Mononuclear cell (primary cell): ENCODE data around the gene IFI6. TPM values are rescaled to one million over a fixed set of nuclear protein-coding genes. Genes with fewer than 3 reads are reported as not detected.
"Not testable (repeated sequence)": the region's sequence is repeated elsewhere in the genome, so short reads cannot be mapped to it uniquely, and the experiment has no call there.

Experiments
- H3K27me3 ChIP-seq: 2 replicates; pipeline ENCODE4 v1.6.0; 2011; ENCODE audit warnings: low read length, control low read depth; ENCODE audit not compliant: insufficient read depth
- H3K4me1 ChIP-seq: 2 replicates; pipeline ENCODE4 v1.5.1; 2011; ENCODE audit warnings: mild to moderate bottlenecking, low read length, control low read depth; ENCODE audit not compliant: insufficient read depth
- H3K4me3 ChIP-seq: 2 replicates; pipeline ENCODE4 v1.5.1; 2011; ENCODE audit warnings: mild to moderate bottlenecking, low read length, moderate library complexity
- H3K9me3 ChIP-seq: 2 replicates; pipeline ENCODE4 v1.5.1; 2011; ENCODE audit warnings: low read depth, mild to moderate bottlenecking, control low read depth, low read length
- total RNA-seq: library from RNA; depleted of rRNA; stranded (reverse); fragments of >200 nt; gene quantifications from one replicate; pipeline ENCODE4 v1.2.3, GENCODE V29; 2012

Gene IFI6, protein sequence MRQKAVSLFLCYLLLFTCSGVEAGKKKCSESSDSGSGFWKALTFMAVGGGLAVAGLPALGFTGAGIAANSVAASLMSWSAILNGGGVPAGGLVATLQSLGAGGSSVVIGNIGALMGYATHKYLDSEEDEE
- total RNA-seq, result 85.6 TPM

- H3K4me1 ChIP-seq, result peaks cover 59% of the 10 kb centered on the region
- H3K9me3 ChIP-seq, result no peaks in the 10 kb centered on the region
- peak within 1 kb of the TSS; percentile 50 for H3K4me3 ChIP-seq
- H3K27me3 ChIP-seq, result no peaks in the 10 kb centered on the region
Observed at GRCh38 chr1:27671964-27672749, at the start of gene IFI6. IFI6 (minus strand) TSS chr1:27672192; CDS start chr1:27669314, 2,878 bp downstream.

GRCh38 chr1:27719286-27720251 is 47.6 kb upstream of the IFI6 start:
- Histone ChIP-seq H3K27me3 (peaks cover 6% of the 10 kb centered on the region), H3K4me3 (no peak overlapping the region), H3K4me1 (no peaks in the 10 kb centered on the region), H3K9me3 (no peaks in the 10 kb centered on the region)

DNA sequence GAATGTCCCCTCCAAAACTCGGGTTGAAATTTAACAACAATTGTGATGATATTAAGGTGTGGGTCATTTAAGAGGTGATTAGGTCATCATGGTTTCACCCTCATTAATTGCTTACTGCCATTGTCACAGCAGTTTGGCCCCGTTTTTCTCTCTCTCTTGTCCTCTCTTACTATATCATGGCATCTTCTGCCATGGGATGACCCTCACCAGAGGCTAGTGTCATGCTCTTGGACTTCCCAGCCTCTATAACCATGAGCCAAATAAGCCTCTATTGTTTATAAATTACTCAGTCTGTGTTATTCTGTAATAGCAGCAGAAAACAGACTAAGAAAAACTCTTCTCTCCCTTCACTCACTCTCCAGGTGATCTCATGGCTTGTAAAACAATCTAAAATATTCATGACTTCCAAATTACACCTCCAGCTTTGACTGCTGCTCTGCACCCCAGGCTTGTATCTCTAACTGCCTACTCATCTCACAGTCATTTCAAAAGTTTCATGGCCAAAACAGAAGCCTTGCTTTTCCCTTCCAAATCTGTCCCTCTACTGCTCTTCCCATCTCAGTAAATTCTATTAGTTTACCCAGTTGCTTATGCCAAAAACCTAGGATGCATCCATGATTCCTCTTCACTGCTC is 44.4 kb upstream of the IFI6 start:
- no peaks in the 10 kb centered on the region for H3K9me3 ChIP-seq
- H3K27me3 ChIP-seq, result peaks cover 6% of the 10 kb centered on the region
- H3K4me3 ChIP-seq, result no peak overlapping the region
- no peaks in the 10 kb centered on the region for H3K4me1 ChIP-seq

DNA sequence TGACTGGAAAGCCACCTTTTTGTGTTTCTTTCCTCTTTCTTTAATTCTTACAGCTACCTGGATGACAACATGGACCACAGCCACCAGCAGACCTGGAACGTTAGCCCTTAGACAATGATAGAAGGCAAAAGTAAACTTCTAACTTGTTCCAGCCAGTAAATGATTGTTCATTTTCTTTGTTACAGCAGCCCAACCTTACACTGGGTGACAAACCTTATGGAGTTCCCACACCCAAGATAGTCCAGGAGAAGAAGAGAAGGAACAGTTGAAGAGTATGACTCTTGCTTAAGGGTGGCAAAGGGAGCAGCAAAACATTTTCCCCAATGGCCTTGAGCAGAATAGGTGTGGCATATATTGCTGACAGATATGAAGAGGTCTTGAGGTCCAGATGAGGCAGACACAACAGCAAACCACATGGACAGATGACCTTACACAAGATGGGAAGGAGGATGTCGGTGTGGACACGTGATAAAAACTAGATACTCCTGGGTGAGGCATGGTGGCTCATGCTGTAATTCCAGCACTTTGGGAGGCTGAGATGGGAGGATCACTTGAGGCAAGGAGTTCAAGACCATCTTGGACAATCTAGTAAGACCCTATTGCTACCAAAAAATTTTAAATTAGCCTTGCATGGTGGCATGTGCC is 42.0 kb upstream of the IFI6 start:
- Histone ChIP-seq H3K4me1 (no peaks in the 10 kb centered on the region), H3K27me3 (peaks cover 6% of the 10 kb centered on the region), H3K9me3 (no peaks in the 10 kb centered on the region), H3K4me3 (no peak overlapping the region)

GRCh38 chr1:27713139-27713725 is 41.2 kb upstream of the IFI6 start:
- Histone ChIP-seq H3K9me3 (no peaks in the 10 kb centered on the region), H3K4me1 (no peaks in the 10 kb centered on the region), H3K27me3 (peaks cover 6% of the 10 kb centered on the region), H3K4me3 (no peak overlapping the region)

GRCh38 chr1:27710574-27710973 is 38.6 kb upstream of the IFI6 start:
- Histone ChIP-seq H3K27me3 (no peaks in the 10 kb centered on the region), H3K9me3 (no peaks in the 10 kb centered on the region), H3K4me1 (no peaks in the 10 kb centered on the region), H3K4me3 (no peak overlapping the region)

- H3K27me3 ChIP-seq, result no peaks in the 10 kb centered on the region
- H3K4me1 ChIP-seq, result no peaks in the 10 kb centered on the region
- no peaks in the 10 kb centered on the region for H3K9me3 ChIP-seq
Observed at GRCh38 chr1:27705545-27705944, 33.6 kb upstream of the IFI6 start.

GRCh38 chr1:27704958-27705357 is 33.0 kb upstream of the IFI6 start:
- H3K9me3 ChIP-seq, result no peaks in the 10 kb centered on the region

More at GRCh38 chr1:27705545-27705944, 33.6 kb upstream of the IFI6 start:
- H3K4me3 ChIP-seq, result no peak overlapping the region

DNA sequence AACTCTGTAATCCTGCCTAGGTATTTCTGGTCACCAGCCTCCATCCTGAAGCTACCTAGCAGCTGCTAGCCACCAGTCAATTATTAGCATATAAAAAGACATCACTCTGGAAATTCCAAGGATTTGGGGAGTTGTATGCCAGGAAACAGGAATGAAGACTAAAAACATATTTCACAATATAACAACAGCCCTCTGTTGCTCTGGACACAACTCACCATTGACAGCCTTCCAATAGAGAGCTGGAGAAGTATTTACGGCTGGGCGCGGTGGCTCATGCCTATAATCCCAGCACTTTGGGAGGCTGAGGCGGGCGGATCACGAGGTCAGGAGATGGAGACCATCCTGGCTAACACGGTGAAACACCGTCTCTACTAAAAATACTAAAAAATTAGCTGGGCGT is 24.8 kb upstream of the IFI6 start:
- H3K27me3 ChIP-seq, H3K9me3 ChIP-seq, H3K4me1 ChIP-seq, H3K4me3 ChIP-seq: not testable (repeated sequence)

More at GRCh38 chr1:27704958-27705357, 33.0 kb upstream of the IFI6 start:
- no peaks in the 10 kb centered on the region for H3K27me3 ChIP-seq
- H3K4me3 ChIP-seq, result no peak overlapping the region
- H3K4me1 ChIP-seq, result no peaks in the 10 kb centered on the region

DNA sequence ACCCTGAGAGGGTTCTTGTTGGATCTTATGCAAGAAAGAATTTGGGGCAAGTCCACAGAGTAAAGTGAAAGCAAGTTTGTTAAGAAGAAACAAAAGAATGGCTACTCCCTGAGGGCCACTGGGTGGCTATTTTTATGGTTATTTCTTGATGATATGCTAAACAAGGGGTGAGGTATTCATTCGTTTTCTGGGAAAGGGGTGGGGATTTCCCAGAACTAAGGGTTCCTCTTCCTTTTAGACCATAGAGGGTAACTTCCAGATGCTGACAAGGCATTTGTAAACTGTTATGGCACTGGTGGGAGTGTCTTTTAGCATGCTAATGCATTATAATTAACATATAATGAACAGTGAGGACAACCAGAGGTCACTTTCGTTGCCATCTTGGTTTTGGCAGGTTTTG is 18.2 kb upstream of the IFI6 start:
- no peaks in the 10 kb centered on the region for H3K9me3 ChIP-seq
- no peak overlapping the region for H3K4me3 ChIP-seq
- H3K4me1 ChIP-seq, result no peaks in the 10 kb centered on the region
- no peaks in the 10 kb centered on the region for H3K27me3 ChIP-seq

DNA sequence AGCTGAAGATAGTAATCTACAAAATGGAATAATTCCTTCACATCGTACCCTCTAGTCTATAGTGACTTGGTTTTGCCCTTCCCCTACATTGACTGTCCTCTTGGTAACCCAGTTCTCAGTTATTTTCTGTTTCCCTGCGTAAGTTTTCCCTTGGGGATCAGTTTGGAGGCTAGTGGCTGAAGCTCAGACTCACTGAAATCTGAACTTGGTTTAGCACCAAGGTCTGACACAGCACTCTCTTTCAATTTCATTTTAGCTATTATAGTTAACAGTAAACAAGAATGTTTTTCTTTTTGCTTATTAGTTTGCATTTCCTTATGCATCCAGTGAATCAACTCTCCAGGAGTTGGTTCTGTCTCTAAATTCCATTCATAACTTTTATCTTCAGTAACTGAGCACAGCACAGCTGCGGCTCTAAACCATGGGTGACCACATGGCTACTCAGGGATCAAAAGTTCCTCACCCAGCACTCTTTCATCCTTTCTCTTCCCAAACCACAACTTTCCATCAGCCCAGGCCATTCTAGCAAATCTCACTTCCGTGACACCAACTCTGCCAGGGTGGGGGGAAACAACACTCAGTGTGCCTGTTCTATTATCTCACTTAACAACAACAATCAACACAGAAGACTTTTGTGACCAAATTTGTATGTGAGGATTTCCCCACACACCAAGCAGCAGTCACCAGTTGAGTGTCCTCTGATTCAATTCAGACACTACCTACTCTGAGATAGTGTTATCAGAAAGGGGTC is 17.6 kb upstream of the IFI6 start:
- no peaks in the 10 kb centered on the region for H3K9me3 ChIP-seq
- H3K4me1 ChIP-seq, result no peaks in the 10 kb centered on the region
- H3K27me3 ChIP-seq, result no peaks in the 10 kb centered on the region
- no peak overlapping the region for H3K4me3 ChIP-seq

DNA sequence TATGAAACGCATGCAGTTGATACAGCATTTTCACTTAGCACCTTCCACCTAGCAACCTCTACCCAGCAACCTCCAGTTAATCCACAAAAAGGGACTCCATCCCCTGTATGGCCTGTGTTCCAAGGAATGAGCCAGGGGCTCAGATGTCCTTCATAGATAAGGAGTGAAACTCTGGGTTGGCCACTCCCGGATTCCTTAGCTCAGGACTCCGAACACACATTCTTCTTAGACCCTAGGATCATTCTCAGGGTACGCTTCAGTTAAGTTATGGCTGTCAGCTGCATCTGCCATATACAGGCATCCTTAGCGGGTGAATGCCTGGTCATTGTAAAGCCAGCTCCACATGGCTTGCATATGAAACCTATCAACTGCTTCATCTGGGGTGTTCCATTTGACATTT is 15.9 kb upstream of the IFI6 start:
- no peaks in the 10 kb centered on the region for H3K9me3 ChIP-seq
- no peaks in the 10 kb centered on the region for H3K4me1 ChIP-seq

DNA sequence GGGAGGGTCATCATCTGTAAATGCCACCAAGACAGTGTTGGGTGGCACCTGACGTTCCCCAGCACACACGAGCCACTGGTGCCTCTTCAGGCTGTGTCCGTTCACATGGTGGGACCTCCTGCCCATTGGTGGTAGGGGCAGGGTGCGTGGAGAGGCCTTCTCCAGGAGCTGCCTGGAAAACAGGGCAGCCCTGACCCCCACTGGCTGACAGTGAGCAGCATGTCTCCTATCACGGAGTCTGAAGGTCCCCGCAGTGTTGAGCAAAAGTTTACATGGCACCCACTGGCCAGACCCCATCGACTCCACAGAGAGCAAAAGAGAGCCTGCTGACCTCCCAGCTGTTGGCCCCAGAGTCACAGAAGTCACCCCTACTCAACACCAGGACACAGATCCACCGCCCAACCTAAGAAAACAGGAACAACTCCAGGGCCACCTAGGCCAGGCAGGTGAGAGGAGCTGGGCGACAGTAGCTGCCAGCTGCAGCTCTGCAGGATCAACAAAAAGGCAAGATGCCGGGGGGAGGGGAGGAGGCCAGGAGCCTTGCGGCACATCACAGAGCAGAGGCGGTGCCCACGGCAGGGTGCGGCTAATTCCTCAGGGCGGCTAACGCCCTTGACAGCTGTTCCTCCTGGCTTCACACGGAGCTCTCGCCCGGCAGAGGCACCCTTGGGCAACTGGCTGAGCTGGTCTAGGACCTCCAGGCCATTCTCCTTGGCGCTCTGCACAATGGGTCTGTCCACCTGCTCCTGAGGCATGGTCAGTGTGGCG is 14.4 kb upstream of the IFI6 start:
- Histone ChIP-seq H3K27me3 (no peaks in the 10 kb centered on the region), H3K4me1 (no peaks in the 10 kb centered on the region), H3K4me3 (no peak overlapping the region), H3K9me3 (no peaks in the 10 kb centered on the region)

More for the DNA sequence above, 15.9 kb upstream of the IFI6 start:
- H3K4me3 ChIP-seq, result no peak overlapping the region
- no peaks in the 10 kb centered on the region for H3K27me3 ChIP-seq
